HG03520 (cell line): ENCODE measurements around the gene FLNA.
"Not testable (repeated sequence)": the region's sequence is repeated elsewhere in the genome, so short reads cannot be mapped to it uniquely, and the experiment has no call there.

Experiments used
- ATAC-seq: cut with Tn5 transposase; IDR thresholded peaks from one replicate; pipeline ENCODE4 v1.9.1; 2021; ENCODE audit warnings: mild to moderate bottlenecking, moderate library complexity; ENCODE audit not compliant: unreplicated experiment

The FLNA gene

GRCh38 chrX:154374313-154375155 is at the start of gene FLNA:
TSS of gene FLNA (minus strand) at chrX:154374634. CDS start at chrX:154371245, 3,389 bp downstream.
- ATAC-seq: no peak

- no peak for ATAC-seq
Measured at GRCh38 chrX:154420402-154420756, 45.9 kb upstream of the FLNA start.

GRCh38 chrX:154419688-154420401 is 45.4 kb upstream of the FLNA start:
- ATAC-seq: no peak

GRCh38 chrX:154419189-154419588 is 44.8 kb upstream of the FLNA start:
- no peak for ATAC-seq

GRCh38 chrX:154417157-154417556 is 42.7 kb upstream of the FLNA start:
- ATAC-seq: no peak

GRCh38 chrX:154413142-154413541 is 38.7 kb upstream of the FLNA start:
- no peak for ATAC-seq

- ATAC-seq: no peak
Measured at GRCh38 chrX:154412468-154412867, 38.0 kb upstream of the FLNA start.

- no peak for ATAC-seq
Measured at GRCh38 chrX:154411981-154412340, 37.5 kb upstream of the FLNA start.

- no peak for ATAC-seq
Measured at GRCh38 chrX:154409222-154409871, 34.9 kb upstream of the FLNA start, which contains the start of gene DNASE1L1. TSS of gene DNASE1L1 (minus strand) at chrX:154409254. CDS start at chrX:154405568, 3,686 bp downstream.

GRCh38 chrX:154408659-154409221 is 34.3 kb upstream of the FLNA start:
- ATAC-seq: no peak

GRCh38 chrX:154404625-154405192 is 30.3 kb upstream of the FLNA start:
- no peak for ATAC-seq

GRCh38 chrX:154403858-154404257 is 29.4 kb upstream of the FLNA start:
- no peak for ATAC-seq

GRCh38 chrX:154403192-154403591 is 28.8 kb upstream of the FLNA start:
- no peak for ATAC-seq

- ATAC-seq: no peak
Measured at GRCh38 chrX:154402622-154403127, 28.2 kb upstream of the FLNA start.

GRCh38 chrX:154401918-154402621 is 27.6 kb upstream of the FLNA start:
- no peak for ATAC-seq

GRCh38 chrX:154401045-154401799 is 26.8 kb upstream of the FLNA start:
- no peak for ATAC-seq

GRCh38 chrX:154400369-154400817 is 26.0 kb upstream of the FLNA start:
- not testable (repeated sequence) for ATAC-seq

- no peak for ATAC-seq
Measured at GRCh38 chrX:154399527-154400368, 25.3 kb upstream of the FLNA start.
